CD8-positive, alpha-beta memory T cell (primary cell): ENCODE data around the gene SCARB1. TPM values are rescaled to one million over a fixed set of nuclear protein-coding genes. Genes with fewer than 3 reads are reported as not detected.

Experiments
- CTCF ChIA-PET: fragments of 350-600 bp; sonication (Branson Sonifier 250); formaldehyde crosslinking; loops from one replicate; lab custom pipeline; 2021; ENCODE audit warnings: antibody characterized with exemption; lab: Charles Lee
- POLR2A ChIA-PET: fragments of 350-600 bp; sonication (Branson Sonifier 250); formaldehyde crosslinking; loops from one replicate; lab custom pipeline; 2021; ENCODE audit warnings: antibody characterized with exemption; lab: Charles Lee
- DNase-seq, 5 donors: peaks; one replicate each; pipeline versions ENCODE4 v3.0.0 to v3.0.0-alpha.2; 2020 to 2022; ENCODE audit warnings: mixed read lengths in 1 of 5
- H3K27ac ChIP-seq: one replicate; pipeline ENCODE4 v1.7.0; 2013; ENCODE audit warnings: low read depth, mild to moderate bottlenecking, low read length, moderate library complexity
- H3K27me3 ChIP-seq: 2 replicates; pipeline ENCODE4 v1.7.0; 2013; ENCODE audit warnings: low read length, mild to moderate bottlenecking; ENCODE audit not compliant: insufficient read depth, poor library complexity, severe bottlenecking
- H3K36me3 ChIP-seq: 2 replicates; pipeline ENCODE4 v1.7.0; 2013; ENCODE audit warnings: mild to moderate bottlenecking, low read length, moderate library complexity; ENCODE audit not compliant: insufficient read depth
- H3K4me1 ChIP-seq: 2 replicates; pipeline ENCODE4 v1.7.0; 2013; ENCODE audit warnings: mild to moderate bottlenecking, low read length, moderate library complexity; ENCODE audit not compliant: insufficient read depth
- H3K4me3 ChIP-seq: 2 replicates; pipeline ENCODE4 v1.7.0; 2013; ENCODE audit warnings: mild to moderate bottlenecking, low read length
- H3K9me3 ChIP-seq: 2 replicates; pipeline ENCODE4 v1.7.0; 2013; ENCODE audit warnings: mild to moderate bottlenecking, low read length
- H3K27ac Mint-ChIP-seq, 8 donors: one replicate each; pipeline ENCODE4 v1.8.0; 2020 to 2021; ENCODE audit warnings: mixed read lengths in 8 of 8, mild to moderate bottlenecking in 6 of 8, inconsistent platforms in 3 of 8, moderate library complexity in 3 of 8
- H3K27me3 Mint-ChIP-seq, 2 donors: one replicate each; pipeline ENCODE4 v1.8.0; 2020 to 2021; ENCODE audit warnings: mixed read lengths in 2 of 2, mild to moderate bottlenecking in 1 of 2, moderate library complexity in 1 of 2
- H3K36me3 Mint-ChIP-seq, 3 donors: one replicate each; pipeline ENCODE4 v1.8.0; 2020 to 2021; ENCODE audit warnings: mixed read lengths in 3 of 3, inconsistent platforms in 1 of 3, mild to moderate bottlenecking in 1 of 3
- H3K4me1 Mint-ChIP-seq, 3 donors: one replicate each; pipeline ENCODE4 v1.8.0; 2020 to 2021; ENCODE audit warnings: mixed read lengths in 3 of 3, inconsistent platforms in 1 of 3, mild to moderate bottlenecking in 1 of 3
- H3K4me3 Mint-ChIP-seq, 7 donors: one replicate each; pipeline ENCODE4 v1.8.0; 2020 to 2021; ENCODE audit warnings: mixed read lengths in 7 of 7, mild to moderate bottlenecking in 6 of 7, moderate library complexity in 4 of 7, inconsistent platforms in 2 of 7
- H3K9me3 Mint-ChIP-seq, 5 donors: one replicate each; pipeline ENCODE4 v1.8.0; 2020 to 2022; ENCODE audit warnings: mixed read lengths in 5 of 5, mild to moderate bottlenecking in 3 of 5, moderate library complexity in 2 of 5, inconsistent platforms in 1 of 5
- polyA plus RNA-seq: library from polyadenylated mRNA; unstranded; fragments of 300-500 nt; fragmentation: Illumina TruSeq; gene quantifications from one replicate; pipeline ENCODE4 v1.2.3, GENCODE V29; 2021
- total RNA-seq, 2 experiments: library from RNA; stranded (reverse); gene quantifications; one replicate each; pipeline ENCODE4 v1.2.3, GENCODE V29; 2021

SCARB1 gene
- total and polyA plus RNA-seq, 3 experiments from 2014 or later, result 3.6 to 21.6 (median 20.4) TPM

DNA sequence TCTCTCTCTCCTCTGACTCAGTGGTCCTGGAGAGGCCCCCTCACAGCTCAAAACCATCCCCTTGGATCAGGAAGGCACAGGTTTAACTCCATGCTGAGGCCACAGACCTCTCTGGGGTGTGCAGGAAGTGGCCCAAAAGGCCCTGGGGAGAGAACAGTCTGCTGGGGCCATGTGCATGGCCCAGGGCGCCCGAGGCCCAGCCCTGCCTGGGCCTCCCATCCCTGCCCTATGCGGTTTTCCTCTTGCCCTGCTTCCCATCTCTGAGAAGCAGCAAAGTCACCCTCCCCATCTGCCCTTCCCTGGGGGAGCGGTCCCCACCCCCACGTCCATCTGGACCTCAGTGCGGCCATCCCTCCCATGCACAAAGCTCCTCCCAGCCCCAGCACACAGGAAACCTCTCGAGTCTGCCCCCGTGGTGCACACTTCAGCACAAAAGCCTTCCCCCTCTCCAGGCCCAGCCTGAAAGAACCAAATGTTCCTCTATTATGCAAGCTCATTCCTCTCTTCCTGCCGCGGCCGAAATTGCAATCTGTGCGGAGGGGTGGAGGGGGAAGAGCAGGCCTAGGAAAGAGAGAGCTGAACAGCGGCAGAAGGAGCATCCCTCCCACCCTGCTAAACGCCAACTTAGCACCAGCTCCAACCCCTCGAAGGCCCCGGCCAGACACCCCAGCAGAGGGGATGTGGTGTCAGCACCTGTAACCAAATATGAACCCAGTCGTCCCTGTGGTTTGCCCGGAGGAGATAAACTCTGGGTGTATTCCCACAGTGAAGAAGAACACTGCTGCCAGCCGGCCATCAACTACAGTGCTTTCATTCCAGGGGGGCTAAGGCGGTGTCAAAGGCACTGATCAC is 108.5 kb downstream of the SCARB1 start:
- Histone ChIP-seq H3K27me3 (no peaks in the 10 kb centered on the region), H3K4me3 (no peak overlapping the region), H3K27ac (no peak overlapping the region), H3K9me3 (no peaks in the 10 kb centered on the region), H3K4me1 (peaks cover 7% of the 10 kb centered on the region), H3K36me3 (no peaks in the 10 kb centered on the region)
- peak in 3 of 5 donors; percentile 19 to 54 (median 50) for DNase-seq
- H3K27me3 Mint-ChIP-seq, result peaks cover 14 to 24% of the 10 kb centered on the region in 2 donors
- CTCF ChIA-PET, result interaction anchor here (0.6 to 1.0 kb wide), 2 partner anchors 9 to 13 kb away, joined by 3 read pairs; no protein-coding TSS in a partner anchor
- POLR2A ChIA-PET, result interaction anchor here (0.8 kb wide), 1 partner anchor 10 kb away, joined by 3 read pairs; no protein-coding TSS in a partner anchor
- H3K4me1 Mint-ChIP-seq, result peaks cover 14 to 20% (median 19%) of the 10 kb centered on the region in 3 donors
- H3K4me3 Mint-ChIP-seq, result peak overlapping the region in 6 of 7 donors; percentile 58 to 82 (median 70)
- H3K27ac Mint-ChIP-seq, result peak overlapping the region; percentile 7 to 92 (median 68)
- peaks cover 0 to 4% (median 1%) of the 10 kb centered on the region in 5 donors for H3K9me3 Mint-ChIP-seq
- peaks cover 0 to 2% (median 0%) of the 10 kb centered on the region in 3 donors for H3K36me3 Mint-ChIP-seq

DNA sequence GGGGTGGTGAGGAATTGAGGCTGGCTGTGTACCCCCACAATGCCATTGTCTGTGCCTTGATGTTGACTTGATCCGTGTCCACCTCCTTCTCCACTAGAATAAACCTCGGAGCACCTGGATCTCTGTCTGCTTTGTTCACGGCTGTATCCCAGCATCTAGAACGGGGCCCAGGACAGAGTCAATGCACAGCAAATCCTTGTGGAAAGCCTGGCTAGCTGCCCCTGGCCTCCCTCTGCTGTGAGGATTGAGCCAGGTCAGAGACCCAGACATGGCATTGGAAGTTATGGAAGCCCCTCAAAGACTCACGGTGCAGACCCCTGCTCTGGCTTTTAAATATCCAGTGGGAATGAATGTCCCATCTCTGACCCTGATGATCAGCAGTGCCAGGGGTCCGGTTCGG is 109.2 kb downstream of the SCARB1 start:
- ChIA-PET CTCF (no interaction called here), POLR2A (no interaction called here)
- H3K36me3 ChIP-seq, result no peaks in the 10 kb centered on the region
- DNase-seq, result no peak
- no peak overlapping the region for H3K27ac ChIP-seq
- peaks cover 0 to 4% (median 1%) of the 10 kb centered on the region in 5 donors for H3K9me3 Mint-ChIP-seq
- H3K27me3 ChIP-seq, result no peaks in the 10 kb centered on the region
- H3K4me1 Mint-ChIP-seq, result peaks cover 14 to 20% (median 19%) of the 10 kb centered on the region in 3 donors
- peaks cover 7% of the 10 kb centered on the region for H3K4me1 ChIP-seq
- peak overlapping the region in 1 of 8 donors; percentile 51 for H3K27ac Mint-ChIP-seq
- H3K27me3 Mint-ChIP-seq, result peaks cover 14 to 19% of the 10 kb centered on the region in 2 donors
- H3K36me3 Mint-ChIP-seq, result peaks cover 0 to 2% (median 0%) of the 10 kb centered on the region in 3 donors
- H3K4me3 Mint-ChIP-seq, result peak overlapping the region in 1 of 7 donors; percentile 57
- H3K4me3 ChIP-seq, result no peak overlapping the region
- H3K9me3 ChIP-seq, result no peaks in the 10 kb centered on the region

DNA sequence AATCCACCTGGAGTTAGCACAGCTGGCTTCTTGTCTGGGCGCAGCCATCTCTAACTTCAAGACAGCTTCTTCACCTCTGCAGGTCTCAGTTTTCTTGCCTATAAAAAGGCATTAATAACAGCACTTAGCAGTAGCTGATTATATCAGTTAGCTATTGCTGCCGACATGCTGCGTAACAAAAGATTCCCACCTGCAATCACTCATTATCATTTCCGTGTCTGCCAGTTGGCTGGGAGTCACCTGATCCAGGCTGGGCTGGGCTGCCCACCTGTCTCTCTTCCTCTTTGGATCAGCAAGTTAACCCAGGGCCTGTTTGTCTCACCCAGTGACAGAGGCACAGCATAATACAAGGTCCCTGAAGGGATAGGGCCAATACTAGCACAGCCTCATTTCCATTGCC is 109.7 kb downstream of the SCARB1 start:
- Histone ChIP-seq H3K9me3 (no peaks in the 10 kb centered on the region), H3K4me1 (peaks cover 7% of the 10 kb centered on the region), H3K27ac (no peak overlapping the region), H3K36me3 (no peaks in the 10 kb centered on the region), H3K27me3 (no peaks in the 10 kb centered on the region), H3K4me3 (no peak overlapping the region)
- H3K27ac Mint-ChIP-seq, result no peak overlapping the region
- H3K4me3 Mint-ChIP-seq, result peak overlapping the region in 1 of 7 donors; percentile 57
- peaks cover 0 to 4% (median 1%) of the 10 kb centered on the region in 5 donors for H3K9me3 Mint-ChIP-seq
- peaks cover 12 to 17% of the 10 kb centered on the region in 2 donors for H3K27me3 Mint-ChIP-seq
- H3K36me3 Mint-ChIP-seq, result peaks cover 0 to 2% (median 0%) of the 10 kb centered on the region in 3 donors
- POLR2A ChIA-PET, result no interaction called here
- CTCF ChIA-PET, result interaction anchor here (1.2 kb wide), 1 partner anchor 14 kb away, joined by 3 read pairs; no protein-coding TSS in a partner anchor
- DNase-seq, result no peak
- H3K4me1 Mint-ChIP-seq, result peaks cover 14 to 20% (median 19%) of the 10 kb centered on the region in 3 donors

DNA sequence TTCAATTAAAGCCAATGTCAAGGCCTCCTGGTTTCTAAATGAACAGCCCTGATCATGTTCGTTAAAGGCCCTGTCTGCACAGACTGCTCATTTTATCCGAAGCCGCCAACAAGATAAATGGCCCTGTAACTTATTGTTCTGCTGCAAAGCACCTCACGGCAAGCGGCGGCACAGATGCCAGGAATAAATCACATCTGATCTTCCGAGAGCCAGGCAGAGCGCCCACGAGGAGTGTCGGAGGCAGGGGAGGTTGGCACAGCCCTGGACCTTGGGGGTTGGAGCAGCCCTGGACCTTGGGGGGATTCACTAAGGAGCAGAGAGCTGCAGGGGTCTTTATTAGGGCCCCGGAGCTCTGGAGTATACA is 110.5 kb downstream of the SCARB1 start:
- no peaks in the 10 kb centered on the region for H3K27me3 ChIP-seq
- no peaks in the 10 kb centered on the region for H3K36me3 ChIP-seq
- H3K27ac ChIP-seq, result no peak overlapping the region
- no peak for DNase-seq
- Mint-ChIP-seq H3K27me3 (peaks cover 12 to 21% of the 10 kb centered on the region in 2 donors), H3K27ac (no peak overlapping the region), H3K9me3 (peaks cover 0 to 4% (median 1%) of the 10 kb centered on the region in 5 donors), H3K4me1 (peaks cover 14 to 20% (median 19%) of the 10 kb centered on the region in 3 donors), H3K4me3 (no peak overlapping the region), H3K36me3 (peaks cover 0 to 2% (median 0%) of the 10 kb centered on the region in 3 donors)
- no peaks in the 10 kb centered on the region for H3K9me3 ChIP-seq
- POLR2A ChIA-PET, result no interaction called here
- H3K4me1 ChIP-seq, result peaks cover 7% of the 10 kb centered on the region
- H3K4me3 ChIP-seq, result no peak overlapping the region
- CTCF ChIA-PET, result interaction anchor here (1.2 kb wide), 1 partner anchor 13 kb away, joined by 3 read pairs; no protein-coding TSS in a partner anchor

DNA sequence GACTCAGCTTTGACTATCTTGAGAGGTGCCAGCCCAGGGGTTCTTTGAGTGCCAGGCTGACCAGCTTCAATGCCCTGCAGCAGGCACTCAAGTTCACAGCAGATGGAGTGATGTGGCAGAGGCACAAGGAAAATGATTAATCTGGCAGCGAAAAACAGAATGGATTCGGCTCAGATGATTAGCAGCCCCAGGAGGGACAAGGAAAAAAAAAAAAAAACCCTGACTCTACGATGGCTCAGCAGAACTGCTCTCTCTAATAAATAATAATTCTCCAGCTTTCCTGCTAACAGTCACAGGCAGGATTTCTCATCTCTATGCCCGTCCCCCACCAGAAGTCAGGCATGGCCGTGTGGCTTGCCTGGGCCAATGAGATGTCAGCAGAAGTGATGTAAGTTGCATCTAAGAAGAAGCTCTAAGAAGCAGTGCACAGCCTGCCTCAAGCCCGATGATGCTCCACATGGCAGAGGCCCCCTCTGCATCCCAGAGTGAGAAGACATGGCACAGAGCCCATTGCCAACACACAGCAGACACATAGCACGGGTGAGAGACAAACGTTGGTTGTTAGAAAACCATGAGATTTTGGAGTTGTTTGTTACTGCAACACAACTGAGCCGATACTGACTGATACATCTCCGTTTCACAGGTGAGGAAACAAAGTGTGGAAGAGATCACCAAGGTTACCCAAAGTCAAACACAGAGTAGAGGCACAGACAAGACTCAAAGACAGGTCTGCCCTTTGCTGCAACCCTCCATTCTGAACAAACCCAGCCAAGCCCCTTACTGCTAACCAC is 111.0 kb downstream of the SCARB1 start:
- Histone ChIP-seq H3K4me3 (no peak overlapping the region), H3K27me3 (no peaks in the 10 kb centered on the region), H3K27ac (no peak overlapping the region), H3K9me3 (no peaks in the 10 kb centered on the region), H3K36me3 (no peaks in the 10 kb centered on the region), H3K4me1 (peaks cover 7% of the 10 kb centered on the region)
- H3K9me3 Mint-ChIP-seq, result peaks cover 0 to 4% (median 1%) of the 10 kb centered on the region in 5 donors
- DNase-seq, result no peak
- CTCF ChIA-PET, result interaction anchor here (1.2 kb wide), 1 partner anchor 12 kb away, joined by 3 read pairs; no protein-coding TSS in a partner anchor
- peak overlapping the region in 1 of 8 donors; percentile 49 for H3K27ac Mint-ChIP-seq
- POLR2A ChIA-PET, result no interaction called here
- H3K4me1 Mint-ChIP-seq, result peaks cover 13 to 20% (median 19%) of the 10 kb centered on the region in 3 donors
- peaks cover 12 to 19% of the 10 kb centered on the region in 2 donors for H3K27me3 Mint-ChIP-seq
- H3K4me3 Mint-ChIP-seq, result no peak overlapping the region
- H3K36me3 Mint-ChIP-seq, result peaks cover 0 to 2% (median 0%) of the 10 kb centered on the region in 3 donors

- H3K4me1 Mint-ChIP-seq, result peaks cover 12 to 20% (median 19%) of the 10 kb centered on the region in 3 donors
- ChIA-PET POLR2A (no interaction called here), CTCF (interaction anchor here (1.1 kb wide), 1 partner anchor 430 kb away, joined by 3 read pairs; no protein-coding TSS in a partner anchor)
- Histone ChIP-seq H3K9me3 (no peaks in the 10 kb centered on the region), H3K27ac (no peak overlapping the region), H3K36me3 (no peaks in the 10 kb centered on the region), H3K4me3 (no peak overlapping the region), H3K27me3 (no peaks in the 10 kb centered on the region), H3K4me1 (peaks cover 7% of the 10 kb centered on the region)
- H3K36me3 Mint-ChIP-seq, result peaks cover 0 to under 1% (median 0%) of the 10 kb centered on the region in 3 donors
- peaks cover 12 to 14% of the 10 kb centered on the region in 2 donors for H3K27me3 Mint-ChIP-seq
- H3K9me3 Mint-ChIP-seq, result peaks cover 0 to 4% (median 1%) of the 10 kb centered on the region in 5 donors
- no peak overlapping the region for H3K4me3 Mint-ChIP-seq
- no peak overlapping the region for H3K27ac Mint-ChIP-seq
- DNase-seq, result no peak
Observed at GRCh38 chr12:124751654-124752355, 111.9 kb downstream of the SCARB1 start.

DNA sequence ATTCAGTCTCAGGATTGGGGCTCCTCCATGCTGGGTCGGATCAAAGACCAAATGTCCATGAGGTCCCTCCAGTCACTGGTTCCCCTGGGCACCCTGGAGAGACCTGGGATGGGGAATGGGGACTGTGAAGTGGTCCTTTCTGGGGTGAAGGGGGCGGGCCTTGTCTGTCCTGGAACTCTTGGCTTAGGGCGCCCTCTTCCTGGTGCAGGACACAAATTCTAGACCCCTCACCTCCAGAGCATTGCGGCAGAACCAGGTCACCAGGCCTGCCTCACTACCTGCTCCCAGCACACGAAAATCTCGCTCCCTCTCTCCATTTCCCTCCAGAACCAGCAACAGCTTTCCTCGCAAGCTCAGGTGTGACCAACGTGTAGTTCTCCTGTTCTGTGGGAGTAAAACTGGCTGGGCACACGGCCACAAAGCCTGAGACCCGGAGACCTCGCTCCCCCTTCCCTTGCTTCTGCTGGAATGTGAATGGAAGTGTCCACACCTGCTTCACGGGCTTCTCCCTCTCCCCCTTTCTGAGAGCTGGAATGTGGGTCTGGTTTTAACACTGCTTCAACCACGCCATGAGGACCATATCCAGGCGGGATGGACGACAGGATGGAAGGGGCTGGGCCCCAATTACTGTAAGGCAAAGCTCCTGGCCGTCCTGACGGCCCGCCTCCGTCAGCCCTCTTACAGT is 112.7 kb downstream of the SCARB1 start:
- H3K27me3 Mint-ChIP-seq, result peaks cover 12 to 14% of the 10 kb centered on the region in 2 donors
- Histone ChIP-seq H3K27me3 (no peaks in the 10 kb centered on the region), H3K4me1 (peaks cover 7% of the 10 kb centered on the region), H3K4me3 (no peak overlapping the region), H3K27ac (no peak overlapping the region), H3K36me3 (no peaks in the 10 kb centered on the region), H3K9me3 (no peaks in the 10 kb centered on the region)
- H3K27ac Mint-ChIP-seq, result no peak overlapping the region
- no peak for DNase-seq
- ChIA-PET POLR2A (no interaction called here), CTCF (interaction anchor here (1.1 kb wide), 1 partner anchor 429 kb away, joined by 3 read pairs; no protein-coding TSS in a partner anchor)
- H3K4me1 Mint-ChIP-seq, result peaks cover 9 to 17% (median 13%) of the 10 kb centered on the region in 3 donors
- H3K36me3 Mint-ChIP-seq, result no peaks in the 10 kb centered on the region
- peaks cover 0 to 3% (median 0%) of the 10 kb centered on the region in 5 donors for H3K9me3 Mint-ChIP-seq
- H3K4me3 Mint-ChIP-seq, result no peak overlapping the region
